Medulla oblongata (tissue), 1 donor: ENCODE results near the gene CEP78.
A peak's percentile ranks its signal among the peaks of the same experiment; 100 is the strongest.

Source experiments
- DNase-seq: peaks from one replicate; pipeline ENCODE4 v3.0.0-alpha.2; 2015; ENCODE audit errors: extremely low spot score

The CEP78 gene

GRCh38 chr9:78286125-78286524, 50.2 kb downstream of the CEP78 start:
- DNase-seq: no peak

- no peak for DNase-seq
These were observed 51.1 kb downstream of the CEP78 start for GRCh38 chr9:78286946-78287388.

GRCh38 chr9:78288214-78288892, 52.5 kb downstream of the CEP78 start:
- no peak for DNase-seq

- no peak for DNase-seq
These were observed 53.6 kb downstream of the CEP78 start for GRCh38 chr9:78289474-78289873.

DNA sequence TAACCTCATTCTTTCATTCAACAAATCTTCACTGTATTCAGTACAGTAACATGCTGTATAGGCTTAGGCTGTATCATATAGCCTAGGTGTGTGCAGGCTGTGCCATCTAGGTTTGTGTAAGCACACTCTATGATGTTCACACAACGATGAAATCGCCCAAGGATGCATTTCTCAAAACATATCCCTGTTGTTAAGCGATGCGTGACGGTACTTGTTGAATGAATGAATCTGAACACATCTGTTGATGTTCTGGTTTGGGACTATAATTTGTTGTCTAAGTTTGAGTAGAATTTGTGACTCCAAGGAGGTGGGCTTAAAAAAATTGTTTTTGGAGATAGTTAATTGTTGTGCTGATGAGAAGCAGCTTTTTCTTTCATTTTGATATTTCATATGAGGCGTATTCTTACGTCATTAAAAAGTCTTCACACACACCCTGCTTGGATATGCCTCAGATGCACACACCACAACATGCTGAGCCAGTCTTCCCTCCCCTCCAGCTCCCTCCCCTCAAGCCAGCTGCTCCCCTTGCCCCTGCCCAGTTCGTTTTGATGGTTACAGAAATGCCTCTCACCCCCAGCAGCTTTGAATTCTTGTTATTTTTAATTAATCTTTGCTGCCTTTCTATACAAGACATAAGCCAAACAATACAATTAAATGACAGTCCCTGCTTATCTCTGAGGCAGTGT, 55.5 kb downstream of the CEP78 start:
- DNase-seq: no peak

GRCh38 chr9:78292026-78292425, 56.2 kb downstream of the CEP78 start:
- DNase-seq: no peak

DNA sequence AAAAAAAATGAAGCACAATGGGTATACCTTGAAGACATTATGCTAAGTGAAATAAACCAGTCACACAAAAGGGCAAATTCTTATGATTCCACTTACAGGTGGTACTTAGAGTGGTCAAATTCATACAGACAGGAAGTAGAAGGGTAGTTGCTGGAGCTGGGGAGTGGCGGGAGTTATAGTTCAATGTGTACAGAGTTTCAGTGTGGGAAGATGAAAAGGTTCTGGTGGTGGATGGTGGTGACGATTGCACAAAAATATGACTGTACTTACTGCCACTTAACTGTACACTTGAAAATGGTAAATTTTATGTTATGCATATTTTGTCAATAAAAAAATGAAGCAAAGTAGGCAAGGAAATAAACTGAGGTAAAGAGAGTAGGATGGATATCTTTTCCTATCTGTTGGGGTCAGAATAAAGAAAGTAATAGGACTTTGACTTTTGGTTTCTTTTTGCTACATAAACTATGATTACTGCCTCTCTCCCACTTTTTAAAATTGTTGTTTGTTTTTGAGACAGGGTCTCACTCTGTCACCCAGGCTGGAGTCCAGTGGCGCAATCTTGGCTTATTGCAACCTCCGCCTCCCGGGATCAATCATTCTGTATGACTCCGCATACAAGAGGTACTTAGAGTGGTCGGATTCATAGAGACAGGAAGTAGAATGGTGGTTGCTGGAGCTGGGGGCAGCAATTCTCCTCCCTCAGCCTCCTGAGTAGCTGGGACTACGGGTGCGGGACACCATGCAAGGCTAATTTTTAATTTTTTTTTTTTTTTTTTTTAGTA, 57.0 kb downstream of the CEP78 start:
- no peak for DNase-seq

DNA sequence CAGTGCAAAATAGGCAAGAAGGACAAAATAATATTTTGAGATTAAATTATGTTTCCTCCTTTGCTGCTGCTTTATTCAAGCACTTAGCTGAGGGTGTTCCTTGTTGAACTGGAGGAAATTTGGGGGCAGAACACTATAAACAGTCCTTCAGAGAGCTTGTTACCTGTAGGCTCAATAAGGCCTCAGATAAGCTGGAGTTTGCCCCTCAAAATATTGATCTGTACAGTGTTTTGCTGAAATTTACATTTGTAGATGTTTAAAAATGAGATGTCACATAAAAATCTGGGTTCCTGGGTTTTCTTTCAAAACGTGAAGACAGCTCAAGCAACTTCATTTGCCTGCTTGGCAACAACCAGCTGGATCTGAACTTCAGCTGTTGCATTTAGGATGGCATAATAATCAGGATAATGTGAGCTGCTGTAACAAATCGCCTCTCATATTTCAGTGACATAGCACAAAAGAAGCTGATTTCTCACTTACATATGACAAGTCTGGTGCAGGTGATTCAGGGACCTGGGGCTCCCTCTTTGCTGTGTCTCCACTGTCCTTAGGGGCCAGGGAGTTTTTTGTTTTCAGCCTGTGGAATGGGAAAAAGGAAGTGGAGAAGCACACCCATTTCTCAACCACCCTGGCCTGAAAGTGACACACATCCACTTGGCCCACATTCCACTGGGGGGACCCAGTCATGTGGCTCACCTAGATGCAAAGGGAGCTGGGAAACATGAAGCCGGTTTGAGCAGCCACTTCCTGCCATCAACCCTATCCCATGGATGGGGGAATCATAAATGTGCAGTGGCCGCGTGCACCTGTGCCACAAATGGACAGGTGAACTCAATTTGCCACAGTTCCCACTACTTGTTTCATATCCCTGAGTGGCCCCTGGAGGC, 58.7 kb downstream of the CEP78 start:
- DNase-seq: no peak

DNA sequence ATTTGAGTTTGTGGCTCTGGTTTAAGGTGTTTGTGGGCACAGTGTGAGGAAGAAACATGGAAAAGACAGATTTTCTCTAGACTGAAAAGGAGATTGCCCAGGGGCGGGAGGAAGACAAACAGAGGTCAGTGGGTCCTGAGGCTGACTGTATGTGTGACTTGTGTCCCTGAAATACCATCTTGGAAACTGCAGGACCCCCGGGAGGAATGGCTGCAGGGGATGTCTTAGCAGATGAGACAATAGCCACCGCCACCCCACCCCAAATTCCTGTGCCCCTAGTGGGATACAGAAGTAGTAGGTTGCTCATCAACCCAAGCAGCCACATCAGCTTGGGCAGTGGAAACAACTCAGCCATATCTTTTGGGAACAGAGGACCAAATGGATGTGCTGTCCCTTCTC, 59.3 kb downstream of the CEP78 start:
- DNase-seq: no peak

DNA sequence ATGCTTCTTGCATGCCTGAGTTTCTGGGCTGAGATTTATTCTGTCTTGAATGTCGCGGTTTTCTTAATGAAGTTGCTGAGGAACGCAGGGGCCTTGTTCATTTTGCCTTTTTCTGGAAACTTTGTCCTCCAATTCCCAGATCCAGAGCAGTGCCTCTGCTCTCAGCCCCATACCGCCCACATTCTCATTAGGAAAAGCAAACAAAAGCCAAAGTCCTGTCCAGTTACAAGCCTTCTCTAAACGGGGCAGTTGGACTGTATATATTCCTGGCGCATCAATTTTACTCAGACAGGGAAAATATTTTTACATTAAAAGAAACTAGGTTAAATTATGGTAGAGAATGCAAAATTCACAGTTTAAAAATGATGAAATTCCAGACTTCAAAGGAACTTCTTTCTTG, 59.9 kb downstream of the CEP78 start:
- DNase-seq: no peak

DNA sequence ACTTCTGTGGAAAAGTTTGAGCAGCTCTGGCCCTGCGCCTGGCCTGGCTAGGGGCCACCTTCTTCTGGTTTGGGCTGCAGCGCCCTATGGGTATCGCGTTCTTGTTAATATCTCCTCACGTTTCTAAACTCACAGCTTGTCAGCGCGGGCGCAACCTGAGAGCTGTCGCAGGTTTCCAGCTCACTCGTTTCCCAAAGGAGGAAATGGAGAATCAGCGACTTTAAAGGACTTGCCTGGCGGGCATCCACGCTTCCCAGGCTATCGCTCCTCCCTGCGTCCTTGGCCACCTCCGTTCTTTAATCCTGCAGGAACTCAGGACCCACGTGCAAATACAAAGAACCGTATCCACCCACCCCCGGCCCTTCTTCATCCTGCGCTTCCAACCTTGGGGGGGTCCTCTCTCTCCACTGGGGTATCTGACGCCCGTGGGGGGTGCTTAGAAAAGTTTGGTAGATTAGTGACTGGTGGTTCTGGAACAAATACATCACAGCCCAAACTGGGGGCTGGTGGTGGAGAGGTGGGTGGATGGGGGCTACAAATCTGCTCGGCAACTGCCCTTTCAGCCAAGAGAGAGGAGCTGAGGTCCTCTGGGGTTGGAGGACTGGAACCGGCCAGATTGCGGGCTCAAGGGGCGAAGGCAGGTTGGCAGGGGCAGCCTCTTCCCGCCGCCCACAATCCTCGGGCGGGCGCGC, 60.5 kb downstream of the CEP78 start:
- DNase-seq: peak; percentile 42

DNA sequence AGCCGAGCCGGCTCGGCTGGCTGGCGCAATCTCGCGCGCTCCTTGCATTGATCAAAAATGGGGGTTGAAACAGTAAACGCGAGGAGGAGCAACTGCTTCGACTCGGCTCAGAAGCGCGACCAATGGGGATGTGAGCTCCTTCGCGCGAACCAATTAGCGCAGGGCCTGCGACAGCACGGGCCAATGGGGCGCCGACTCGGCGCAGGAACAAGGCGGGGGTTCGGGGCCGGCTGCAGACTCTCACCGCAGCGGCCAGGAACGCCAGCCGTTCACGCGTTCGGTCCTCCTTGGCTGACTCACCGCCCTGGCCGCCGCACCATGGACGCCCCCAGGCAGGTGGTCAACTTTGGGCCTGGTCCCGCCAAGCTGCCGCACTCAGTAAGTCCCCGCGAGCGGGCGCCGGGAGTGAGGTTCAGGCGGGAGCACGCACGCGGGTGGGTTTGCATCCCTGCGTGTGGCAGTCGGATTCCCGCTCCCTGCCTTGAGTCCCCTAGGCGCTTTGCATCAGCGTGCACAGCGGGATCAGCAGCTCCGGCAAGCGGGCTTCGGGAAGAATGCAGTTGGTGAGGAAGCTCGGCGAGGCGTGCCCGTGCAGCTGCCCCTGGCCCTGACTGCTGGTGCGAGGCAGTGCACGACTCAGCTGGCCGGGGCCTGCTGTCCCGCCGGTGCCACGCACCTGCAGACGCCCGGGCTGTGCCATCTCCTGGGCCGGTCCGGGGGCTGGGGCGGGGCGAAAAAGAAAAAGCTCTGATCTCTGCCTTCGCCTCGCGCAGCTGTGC, 61.2 kb downstream of the CEP78 start, which contains the start of gene PSAT1:
PSAT1 (plus strand) TSS at position 233 of the 779 bp plus-strand sequence; CDS start at position 319, 86 bp downstream.
- peak; percentile 95 for DNase-seq

DNA sequence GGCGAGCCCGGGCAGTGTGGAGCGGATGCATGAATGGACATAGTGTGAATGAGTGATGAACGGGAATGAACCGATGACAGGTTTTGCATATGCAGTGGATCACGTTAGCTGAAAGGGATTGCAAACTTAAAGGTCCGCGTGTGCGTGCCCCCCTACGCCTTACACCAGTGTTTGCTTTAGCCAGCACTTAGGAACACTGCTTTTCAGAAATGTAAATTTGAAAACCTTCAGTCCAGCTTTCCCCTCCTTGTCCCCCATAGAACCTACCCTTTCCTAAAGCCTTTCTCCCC, 61.7 kb downstream of the CEP78 start:
- no peak for DNase-seq

GRCh38 chr9:78298046-78298765, 62.3 kb downstream of the CEP78 start:
- peak; percentile 79 for DNase-seq

DNA sequence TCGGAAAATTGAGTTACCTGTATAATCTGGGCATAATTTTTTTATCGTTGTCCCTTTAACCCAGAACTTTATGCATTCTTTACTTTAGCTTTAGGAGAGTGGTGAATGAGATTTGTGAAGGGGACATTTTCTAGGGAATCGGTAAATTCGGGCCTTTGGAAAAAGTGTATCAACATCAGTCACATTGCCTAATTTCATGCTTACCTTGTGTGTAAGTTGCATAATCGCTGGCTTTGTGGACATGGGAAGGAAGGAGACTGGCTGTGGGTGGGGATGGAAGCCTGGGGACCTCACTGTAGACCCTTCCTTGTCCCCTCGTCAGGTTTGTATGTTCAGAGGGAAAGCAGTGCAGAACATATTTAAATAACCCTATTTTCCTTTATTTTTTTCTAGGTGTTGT, 64.3 kb downstream of the CEP78 start:
- DNase-seq: no peak

- DNase-seq: no peak
These were observed 65.6 kb downstream of the CEP78 start for GRCh38 chr9:78301466-78301865.

- no peak for DNase-seq
These were observed 67.6 kb downstream of the CEP78 start for GRCh38 chr9:78303377-78304062.

- no peak for DNase-seq
These were observed 68.5 kb downstream of the CEP78 start for GRCh38 chr9:78304357-78304756.
